IPS-18c (cell line): Measurements from ENCODE around the gene PARVA.

ENCODE experiments used
- H3K4me3 ChIP-seq: 2 replicates; pipeline ENCODE4 v1.7.0; 2013; ENCODE audit warnings: low read depth, mild to moderate bottlenecking, low read length, moderate library complexity; ENCODE audit not compliant: insufficient read depth
- H3K9me3 ChIP-seq: one replicate; pipeline ENCODE4 v1.6.1; 2013; ENCODE audit warnings: mild to moderate bottlenecking, low read length, moderate library complexity; ENCODE audit not compliant: control insufficient read depth, insufficient read depth

The PARVA gene

GRCh38 chr11:12439615-12440014, 62.2 kb downstream of the PARVA start:
- H3K9me3 ChIP-seq = peaks cover 2% of the 10 kb centered on the region
- no peak overlapping the region for H3K4me3 ChIP-seq

- Histone ChIP-seq H3K4me3 (no peak overlapping the region; the same call in 1 of the 2 replicates), H3K9me3 (peaks cover 2% of the 10 kb centered on the region)
These were observed 63.2 kb downstream of the PARVA start for GRCh38 chr11:12440565-12440964.

GRCh38 chr11:12441231-12441861, 64.0 kb downstream of the PARVA start:
- Histone ChIP-seq H3K9me3 (peaks cover 2% of the 10 kb centered on the region), H3K4me3 (no peak overlapping the region)

GRCh38 chr11:12444601-12445000, 67.2 kb downstream of the PARVA start:
- Histone ChIP-seq H3K9me3 (no peaks in the 10 kb centered on the region), H3K4me3 (no peak overlapping the region)

GRCh38 chr11:12445001-12445400, 67.6 kb downstream of the PARVA start:
- Histone ChIP-seq H3K4me3 (no peak overlapping the region), H3K9me3 (no peaks in the 10 kb centered on the region)

- Histone ChIP-seq H3K9me3 (no peaks in the 10 kb centered on the region), H3K4me3 (no peak overlapping the region)
These were observed 69.5 kb downstream of the PARVA start for GRCh38 chr11:12446863-12447262.

GRCh38 chr11:12448131-12448939, 71.0 kb downstream of the PARVA start:
- H3K9me3 ChIP-seq = no peaks in the 10 kb centered on the region
- no peak overlapping the region for H3K4me3 ChIP-seq

GRCh38 chr11:12449961-12450715, 72.8 kb downstream of the PARVA start:
- Histone ChIP-seq H3K4me3 (no peak overlapping the region), H3K9me3 (no peaks in the 10 kb centered on the region)

- no peaks in the 10 kb centered on the region for H3K9me3 ChIP-seq
- no peak overlapping the region for H3K4me3 ChIP-seq
These were observed 73.9 kb downstream of the PARVA start for GRCh38 chr11:12451179-12451814.

- Histone ChIP-seq H3K4me3 (no peak overlapping the region), H3K9me3 (no peaks in the 10 kb centered on the region)
These were observed 75.9 kb downstream of the PARVA start for GRCh38 chr11:12453243-12453642.

- H3K9me3 ChIP-seq = no peaks in the 10 kb centered on the region
- H3K4me3 ChIP-seq = no peak overlapping the region
These were observed 77.4 kb downstream of the PARVA start for GRCh38 chr11:12454782-12455181.

- H3K9me3 ChIP-seq = no peaks in the 10 kb centered on the region
- no peak overlapping the region for H3K4me3 ChIP-seq
These were observed 78.6 kb downstream of the PARVA start for GRCh38 chr11:12455938-12456337.

GRCh38 chr11:12456651-12457579, 79.5 kb downstream of the PARVA start:
- Histone ChIP-seq H3K4me3 (no peak overlapping the region), H3K9me3 (peaks cover 5% of the 10 kb centered on the region)

- peaks cover 5% of the 10 kb centered on the region for H3K9me3 ChIP-seq
- H3K4me3 ChIP-seq = no peak overlapping the region
These were observed 80.7 kb downstream of the PARVA start for GRCh38 chr11:12458042-12458441.

GRCh38 chr11:12459374-12459773, 82.0 kb downstream of the PARVA start:
- Histone ChIP-seq H3K9me3 (peaks cover 5% of the 10 kb centered on the region), H3K4me3 (no peak overlapping the region)

- peaks cover 10% of the 10 kb centered on the region for H3K9me3 ChIP-seq
- no peak overlapping the region for H3K4me3 ChIP-seq
These were observed 82.6 kb downstream of the PARVA start for GRCh38 chr11:12459865-12460444.
